ENCODE results near the gene TLX2.

TLX2 gene

GRCh38 chr2:74496997-74497776 is 17.1 kb upstream of the TLX2 start:
- DNase-seq (ENCODE audit: low read depth in 2 of 3, low spot score in 1 of 3) = no peak

GRCh38 chr2:74497777-74498499 is 16.3 kb upstream of the TLX2 start:
- DNase-seq (ENCODE audit: low read depth in 2 of 3, low spot score in 1 of 3) = no peak

- no peak for DNase-seq (ENCODE audit: low read depth in 2 of 3, low spot score in 1 of 3)
These were observed 15.6 kb upstream of the TLX2 start for GRCh38 chr2:74498500-74499266.

GRCh38 chr2:74499267-74499939 is 14.8 kb upstream of the TLX2 start, which contains the start of gene LBX2:
Gene LBX2, minus strand, starts transcription at chr2:74499603. Its CDS starts 66 bp downstream, at chr2:74499537.
- no peak for DNase-seq (ENCODE audit: low read depth in 2 of 3, low spot score in 1 of 3)

- DNase-seq (ENCODE audit: low read depth in 2 of 3, low spot score in 1 of 3) = no peak
These were observed 14.2 kb upstream of the TLX2 start for GRCh38 chr2:74499940-74500577.

- DNase-seq (ENCODE audit: low read depth in 2 of 3, low spot score in 1 of 3) = no peak
These were observed 13.7 kb upstream of the TLX2 start for GRCh38 chr2:74500578-74500946.

GRCh38 chr2:74501335-74502071 is 12.7 kb upstream of the TLX2 start:
- DNase-seq (ENCODE audit: low read depth in 2 of 3, low spot score in 1 of 3) = no peak

GRCh38 chr2:74502147-74502719 is 12.0 kb upstream of the TLX2 start:
- DNase-seq (ENCODE audit: low read depth in 2 of 3, low spot score in 1 of 3) = no peak

- DNase-seq (ENCODE audit: low read depth in 2 of 3, low spot score in 1 of 3) = no peak
These were observed 11.3 kb upstream of the TLX2 start for GRCh38 chr2:74502720-74503505.

- DNase-seq (ENCODE audit: low read depth in 2 of 3, low spot score in 1 of 3) = no peak
These were observed 10.5 kb upstream of the TLX2 start for GRCh38 chr2:74503506-74504475.

- no peak for DNase-seq (ENCODE audit: low read depth in 2 of 3, low spot score in 1 of 3)
These were observed 9.7 kb upstream of the TLX2 start for GRCh38 chr2:74504591-74504990.

GRCh38 chr2:74505448-74506246 is 8.6 kb upstream of the TLX2 start:
- no peak for DNase-seq (ENCODE audit: low read depth in 2 of 3, low spot score in 1 of 3)

- peak; percentile 95 to 99 (median 99) for DNase-seq (ENCODE audit: low read depth in 2 of 3, low spot score in 1 of 3)
These were observed 6.9 kb upstream of the TLX2 start, which contains the start of gene PCGF1 for GRCh38 chr2:74507145-74507925. Gene PCGF1, minus strand, starts transcription at chr2:74507695. Its CDS starts 27 bp downstream, at chr2:74507668.

- DNase-seq (ENCODE audit: low read depth in 2 of 3, low spot score in 1 of 3) = no peak
These were observed 6.2 kb upstream of the TLX2 start for GRCh38 chr2:74507926-74508520.

GRCh38 chr2:74510272-74510671 is 4.0 kb upstream of the TLX2 start:
- no peak for DNase-seq (ENCODE audit: low read depth in 2 of 3, low spot score in 1 of 3)

All from stimulated activated CD4-positive, alpha-beta T cell treated with anti-CD3 and anti-CD28 coated beads, Interleukin-12 subunit alpha, Interleukin-12 subunit beta, amount 100 ng/mL, for 48 hours (primary cell).